K562 (cell line): ENCODE results near the gene ADGRL3.

Experiments
- CHD1 ChIP-seq: fragments of 200-600 bp; sonication (generic); IDR thresholded peaks from one replicate; pipeline ENCODE4 v1.6.1; 2012; ENCODE audit warnings: mild to moderate bottlenecking, moderate library complexity, low read length, inconsistent platforms
- EP300 ChIP-seq: IDR thresholded peaks from 2 replicates; pipeline ENCODE4 v1.6.1; 2012; ENCODE audit warnings: low read length, improper control_type of control experiment
- JUN ChIP-seq, 2 experiments: sonication (generic) in 1 of 2; formaldehyde crosslinking in 1 of 2; IDR thresholded peaks; 2 replicates each; pipeline versions ENCODE4 v1.6.1 to v1.8.0; 2012 to 2022; ENCODE audit warnings: borderline replicate concordance in 2 of 2, mild to moderate bottlenecking in 2 of 2, improper control_type of control experiment in 1 of 2, low read depth in 1 of 2, low read length in 1 of 2, missing genetic modification reagents in 1 of 2
- MAX ChIP-seq: sonication (generic); formaldehyde crosslinking; IDR thresholded peaks from 2 replicates; pipeline ENCODE4 v1.9.0; 2022; ENCODE audit warnings: mild to moderate bottlenecking, missing genetic modification reagents
- MXI1 ChIP-seq: IDR thresholded peaks from 2 replicates; pipeline ENCODE4 v1.6.1; 2011; ENCODE audit warnings: low read depth, mild to moderate bottlenecking, improper control_type of control experiment, low read length
- POLR2AphosphoS5 ChIP-seq: IDR thresholded peaks from 2 replicates; pipeline ENCODE4 v1.6.1; 2011; ENCODE audit warnings: mild to moderate bottlenecking, low read depth, low read length, moderate library complexity; ENCODE audit not compliant: control insufficient read depth, insufficient read depth
- POLR2G ChIP-seq: fragments of 200-400 bp; formaldehyde crosslinking; IDR thresholded peaks from 2 replicates; pipeline ENCODE4 v1.6.1; 2017; ENCODE audit warnings: low read depth, mild to moderate bottlenecking, antibody characterized with exemption, low read length, moderate library complexity
- SPI1 ChIP-seq: IDR thresholded peaks from 2 replicates; pipeline ENCODE4 v1.6.1; 2011; ENCODE audit warnings: low read depth, low read length, control low read depth, borderline replicate concordance
- TF ChIP-seq, protein P1 (sequence below), 2 experiments: fragments of 450-650 bp; formaldehyde crosslinking in 1 of 2; IDR thresholded peaks; 2 replicates each; pipeline versions ENCODE4 v1.4.0 to v1.6.1; 2014 to 2020; ENCODE audit warnings: mild to moderate bottlenecking in 2 of 2, borderline replicate concordance in 1 of 2, low read depth in 1 of 2

DNA sequence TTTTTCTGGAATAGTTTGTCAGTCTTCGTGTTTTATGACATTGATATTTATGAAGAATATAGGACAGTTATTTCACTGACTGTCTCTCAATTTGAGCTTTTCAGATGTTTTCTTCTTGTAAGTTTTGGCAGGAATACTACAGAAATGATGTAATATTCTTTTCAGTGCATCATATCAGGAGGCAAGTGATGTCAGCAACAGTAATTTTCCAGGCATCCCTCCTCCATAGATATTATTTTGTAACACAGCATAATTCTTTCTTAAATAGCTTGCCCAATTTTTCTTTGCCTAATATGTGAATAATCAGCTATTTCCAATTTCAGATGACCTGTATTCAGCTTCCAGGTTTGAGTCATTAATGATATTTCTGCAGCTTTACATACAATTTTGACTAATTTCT is 211.1 kb downstream of the ADGRL3 start:
- TF ChIP-seq, protein P1, sequence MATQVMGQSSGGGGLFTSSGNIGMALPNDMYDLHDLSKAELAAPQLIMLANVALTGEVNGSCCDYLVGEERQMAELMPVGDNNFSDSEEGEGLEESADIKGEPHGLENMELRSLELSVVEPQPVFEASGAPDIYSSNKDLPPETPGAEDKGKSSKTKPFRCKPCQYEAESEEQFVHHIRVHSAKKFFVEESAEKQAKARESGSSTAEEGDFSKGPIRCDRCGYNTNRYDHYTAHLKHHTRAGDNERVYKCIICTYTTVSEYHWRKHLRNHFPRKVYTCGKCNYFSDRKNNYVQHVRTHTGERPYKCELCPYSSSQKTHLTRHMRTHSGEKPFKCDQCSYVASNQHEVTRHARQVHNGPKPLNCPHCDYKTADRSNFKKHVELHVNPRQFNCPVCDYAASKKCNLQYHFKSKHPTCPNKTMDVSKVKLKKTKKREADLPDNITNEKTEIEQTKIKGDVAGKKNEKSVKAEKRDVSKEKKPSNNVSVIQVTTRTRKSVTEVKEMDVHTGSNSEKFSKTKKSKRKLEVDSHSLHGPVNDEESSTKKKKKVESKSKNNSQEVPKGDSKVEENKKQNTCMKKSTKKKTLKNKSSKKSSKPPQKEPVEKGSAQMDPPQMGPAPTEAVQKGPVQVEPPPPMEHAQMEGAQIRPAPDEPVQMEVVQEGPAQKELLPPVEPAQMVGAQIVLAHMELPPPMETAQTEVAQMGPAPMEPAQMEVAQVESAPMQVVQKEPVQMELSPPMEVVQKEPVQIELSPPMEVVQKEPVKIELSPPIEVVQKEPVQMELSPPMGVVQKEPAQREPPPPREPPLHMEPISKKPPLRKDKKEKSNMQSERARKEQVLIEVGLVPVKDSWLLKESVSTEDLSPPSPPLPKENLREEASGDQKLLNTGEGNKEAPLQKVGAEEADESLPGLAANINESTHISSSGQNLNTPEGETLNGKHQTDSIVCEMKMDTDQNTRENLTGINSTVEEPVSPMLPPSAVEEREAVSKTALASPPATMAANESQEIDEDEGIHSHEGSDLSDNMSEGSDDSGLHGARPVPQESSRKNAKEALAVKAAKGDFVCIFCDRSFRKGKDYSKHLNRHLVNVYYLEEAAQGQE (IDR thresholded peaks at IDR 0.05; ENCODE audit: borderline replicate concordance) = no peak
- TF ChIP-seq, protein P1 (CRISPR knock-in tag; IDR thresholded peaks at IDR 0.05; ENCODE audit: low read depth) = no peak
- no peak for TF ChIP-seq EP300
- TF ChIP-seq SPI1 = no peak
- no peak for TF ChIP-seq POLR2G
- no peak for TF ChIP-seq POLR2AphosphoS5
- TF ChIP-seq JUN (IDR thresholded peaks at IDR 0.05; ENCODE audit: borderline replicate concordance, low read depth, low read length) = no peak
- TF ChIP-seq JUN (CRISPR knock-in tag; IDR thresholded peaks at IDR 0.05; ENCODE audit: borderline replicate concordance) = no peak
- TF ChIP-seq MAX = no peak
- no peak for TF ChIP-seq CHD1
- no peak for TF ChIP-seq MXI1
